ENCODE results near the gene ZNRF1. TPM values are rescaled to one million over a fixed set of nuclear protein-coding genes. Genes with fewer than 3 reads are reported as not detected.

ZNRF1 gene
- total and polyA plus RNA-seq, 2 of the 13 experiments (the other 11 are each of a cell fraction or from before 2014, with no cell fraction given): 43.9 to 58.7 TPM

DNA sequence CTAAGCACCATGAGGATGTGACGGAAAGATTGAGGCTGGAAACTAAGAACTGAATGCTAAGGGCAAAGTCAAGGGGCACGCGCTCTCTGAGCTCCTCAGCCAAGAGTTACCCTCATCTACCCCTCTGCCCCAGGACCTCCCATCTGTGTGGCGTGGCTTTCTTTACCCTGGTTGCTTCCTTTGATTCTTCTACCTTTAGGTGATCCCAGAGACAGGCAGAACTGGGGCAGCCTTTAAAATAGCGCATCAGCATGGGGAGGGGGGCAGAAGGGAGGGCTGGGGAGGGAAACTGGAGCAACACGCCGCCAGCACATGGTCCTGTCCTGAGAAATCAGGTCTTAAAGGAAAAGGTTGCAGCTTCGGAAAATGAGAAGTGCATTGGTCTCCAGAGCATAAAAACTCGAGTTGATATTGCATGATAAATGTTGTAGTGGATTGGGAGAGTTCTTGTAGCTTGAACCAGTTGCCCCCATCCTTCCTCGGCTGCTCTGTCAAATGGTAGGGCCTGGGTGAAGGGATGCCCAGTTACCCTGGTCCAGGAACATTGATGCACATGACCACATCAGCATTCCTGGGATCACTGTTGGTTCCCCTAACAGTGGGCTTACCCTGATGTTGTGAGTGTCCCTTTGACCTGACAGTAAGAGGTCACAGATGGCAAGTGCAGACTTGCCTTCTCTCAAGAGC lies 88.0 kb downstream of the ZNRF1 start:
- no peak overlapping the region for H2AFZ ChIP-seq (ENCODE audit: low read length)
- no peaks in the 10 kb centered on the region for H3K9me3 ChIP-seq (ENCODE audit: low read length)
- BruUV-seq (replicated peaks): no TSS peak
- peak overlapping the region in 1 of 3 experiments; percentile 48; a peak in 1 of 6 replicates for H3K4me3 ChIP-seq (replicated peaks in 1 of 3; ENCODE audit: insufficient read depth in 1 of 3, low read depth in 2 of 3, low read length in 3 of 3)
- intact Hi-C loops (cut with micrococcal nuclease; ENCODE audit: unreplicated experiment): no loop called here
- FAIRE-seq: no peak
- H3K27ac ChIP-seq (ENCODE audit: extremely low read length, insufficient read depth, low read length): peak overlapping the region; percentile 59
- peak overlapping the region; percentile 76 for H3K4me2 ChIP-seq (ENCODE audit: low read depth, low read length)
- peaks cover 58% of the 10 kb centered on the region for H4K20me1 ChIP-seq (ENCODE audit: insufficient read depth, low read length)
- H3K79me2 ChIP-seq (ENCODE audit: insufficient read depth, low read length): peaks cover 99% of the 10 kb centered on the region
- H3K4me1 ChIP-seq (ENCODE audit: insufficient read depth, low read length): peaks cover 95% of the 10 kb centered on the region
- no peak for DNase-seq (ENCODE audit: low spot score)
- H3K27me3 ChIP-seq (ENCODE audit: control insufficient read depth in 1 of 2, insufficient read depth in 2 of 2, low read length in 2 of 2): no peaks in the 10 kb centered on the region
- 94% methylated on average over 10 of the region's 10 CpGs for WGBS (ENCODE audit: low lambda C conversion rate)
- H3K36me3 ChIP-seq (replicated peaks in 1 of 2; ENCODE audit: control insufficient read depth in 1 of 2, insufficient read depth in 2 of 2, low read length in 2 of 2): peaks cover 9 to 11% of the 10 kb centered on the region in 2 experiments; a peak in 4 of 5 replicates
- H3K9ac ChIP-seq (ENCODE audit: insufficient read depth, low read depth, low read length): no peak overlapping the region
- in situ Hi-C loops (cut with HindIII; ENCODE audit: extremely low pct_ligation_motif_present, low pct_unique_long_range_greater_than_20kb): no loop called here
- POLR2A ChIA-PET: interaction anchor here (0.9 to 1.0 kb wide), 2 partner anchors 17 to 104 kb away, joined by 3 read pairs; no protein-coding TSS in a partner anchor
- 0 out of 2 replicates have a peak, but pooled peaks have one; percentile 38 for TF ChIP-seq GZF1 (CRISPR knock-in tag; IDR thresholded peaks at IDR 0.05)
- TF ChIP-seq ZNF713 (CRISPR knock-in tag; IDR thresholded peaks at IDR 0.05): 0 out of 2 replicates have a peak, but pooled peaks have one; percentile 29
- TF ChIP-seq ZNF607 (CRISPR knock-in tag; IDR thresholded peaks at IDR 0.05; ENCODE audit: borderline replicate concordance): no peak
- TF ChIP-seq DPF2 (CRISPR knock-in tag; IDR thresholded peaks at IDR 0.05; ENCODE audit: borderline replicate concordance, low read depth): 0 out of 2 replicates have a peak, but pooled peaks have one; percentile 5
- peak; percentile 48 for TF ChIP-seq TEAD3 (CRISPR knock-in tag; optimal IDR thresholded peaks at IDR 0.05; ENCODE audit: borderline replicate concordance)
- TF ChIP-seq ZNF234 (CRISPR knock-in tag; conservative IDR thresholded peaks at IDR 0.05): no peak
- TF ChIP-seq RFXAP (CRISPR knock-in tag; IDR thresholded peaks at IDR 0.05; ENCODE audit: borderline replicate concordance): peak; percentile 62; the same call in 1 of the 2 replicates
- TF ChIP-seq ETV5 (CRISPR knock-in tag; IDR thresholded peaks at IDR 0.05; ENCODE audit: borderline replicate concordance): no peak
- TF ChIP-seq ZNF350 (CRISPR knock-in tag; IDR thresholded peaks at IDR 0.05; ENCODE audit: borderline replicate concordance, low read depth): peak; percentile 31; the same call in 1 of the 2 replicates
- TF ChIP-seq AKAP8 (CRISPR knock-in tag; IDR thresholded peaks at IDR 0.05): 0 out of 2 replicates have a peak, but pooled peaks have one; percentile 70
- peak; percentile 51; the same call in 1 of the 2 replicates for TF ChIP-seq SPEN (CRISPR knock-in tag; IDR thresholded peaks at IDR 0.05; ENCODE audit: low read depth)
- peak; percentile 40; the same call in 1 of the 2 replicates for TF ChIP-seq HNF4A (CRISPR knock-in tag; IDR thresholded peaks at IDR 0.05)
- CTCF ChIA-PET (ENCODE audit: low intra/inter-chr PET ratio, low total read pairs): no interaction called here
- ATAC-seq: peak; percentile 59

Measured in HepG2 (cell line).